ENCODE data around the gene ITPRID1. TPM values are rescaled to one million over a fixed set of nuclear protein-coding genes. Genes with fewer than 3 reads are reported as not detected.
A peak's percentile ranks its signal among the peaks of the same experiment; 100 is the strongest.

The ITPRID1 gene
- total and polyA plus RNA-seq, 2 donors from 2014 or later, result not detected

GRCh38 chr7:31475368-31475767 lies 38.5 kb upstream of the ITPRID1 start:
- DNase-seq (peak in 2 of 5 donors; percentile 21 to 38), FAIRE-seq (no peak)
- Histone ChIP-seq H3K27ac (ENCODE audit: low read depth in 2 of 2, low read length in 2 of 2) (no peak overlapping the region), H3K9me3 (ENCODE audit: control insufficient read depth in 2 of 3, insufficient read depth in 1 of 3, low read length in 3 of 3) (no peaks in the 10 kb centered on the region), H3K36me3 (ENCODE audit: control insufficient read depth in 2 of 3, insufficient read depth in 3 of 3, low read length in 3 of 3) (no peaks in the 10 kb centered on the region), H3K9ac (ENCODE audit: low read length in 3 of 3) (no peak overlapping the region), H3K4me3 (ENCODE audit: low read length in 3 of 3) (no peak overlapping the region), H3K4me1 (ENCODE audit: control insufficient read depth in 2 of 3, insufficient read depth in 2 of 3, low read depth in 1 of 3, low read length in 3 of 3) (no peaks in the 10 kb centered on the region), H3K27me3 (ENCODE audit: control insufficient read depth, insufficient read depth, low read length) (no peaks in the 10 kb centered on the region)
- no peak for TF ChIP-seq CTCF (IDR thresholded peaks at IDR 0.05; ENCODE audit: borderline replicate concordance, extremely low read depth, insufficient read depth)
- intact Hi-C loops (cut with DNase I), result no loop called here

GRCh38 chr7:31476073-31476745 lies 37.7 kb upstream of the ITPRID1 start:
- Histone ChIP-seq H3K4me1 (ENCODE audit: control insufficient read depth in 2 of 3, insufficient read depth in 2 of 3, low read depth in 1 of 3, low read length in 3 of 3) (no peaks in the 10 kb centered on the region), H3K4me3 (ENCODE audit: low read length in 3 of 3) (no peak overlapping the region), H3K36me3 (ENCODE audit: control insufficient read depth in 2 of 3, insufficient read depth in 3 of 3, low read length in 3 of 3) (no peaks in the 10 kb centered on the region), H3K27ac (ENCODE audit: low read depth in 2 of 2, low read length in 2 of 2) (no peak overlapping the region), H3K9ac (ENCODE audit: low read length in 3 of 3) (no peak overlapping the region), H3K9me3 (ENCODE audit: control insufficient read depth in 2 of 3, insufficient read depth in 1 of 3, low read length in 3 of 3) (no peaks in the 10 kb centered on the region), H3K27me3 (ENCODE audit: control insufficient read depth, insufficient read depth, low read length) (no peaks in the 10 kb centered on the region)
- TF ChIP-seq CTCF (IDR thresholded peaks at IDR 0.05; ENCODE audit: borderline replicate concordance, extremely low read depth, insufficient read depth), result no peak
- FAIRE-seq, result no peak
- DNase-seq, result no peak
- intact Hi-C loops (cut with DNase I), result no loop called here

GRCh38 chr7:31476941-31477677 lies 36.8 kb upstream of the ITPRID1 start:
- H3K9ac ChIP-seq (ENCODE audit: low read length in 3 of 3), result no peak overlapping the region
- H3K27ac ChIP-seq (ENCODE audit: low read depth in 2 of 2, low read length in 2 of 2), result no peak overlapping the region
- no peaks in the 10 kb centered on the region for H3K4me1 ChIP-seq (ENCODE audit: control insufficient read depth in 2 of 3, insufficient read depth in 2 of 3, low read depth in 1 of 3, low read length in 3 of 3)
- DNase-seq, result no peak
- FAIRE-seq, result no peak
- H3K27me3 ChIP-seq (ENCODE audit: control insufficient read depth, insufficient read depth, low read length), result no peaks in the 10 kb centered on the region
- no peaks in the 10 kb centered on the region for H3K9me3 ChIP-seq (ENCODE audit: control insufficient read depth in 2 of 3, insufficient read depth in 1 of 3, low read length in 3 of 3)
- no peak overlapping the region for H3K4me3 ChIP-seq (ENCODE audit: low read length in 3 of 3)
- H3K36me3 ChIP-seq (ENCODE audit: control insufficient read depth in 2 of 3, insufficient read depth in 3 of 3, low read length in 3 of 3), result no peaks in the 10 kb centered on the region
- intact Hi-C loops (cut with DNase I), result no loop called here
- TF ChIP-seq CTCF (IDR thresholded peaks at IDR 0.05; ENCODE audit: borderline replicate concordance, extremely low read depth, insufficient read depth), result no peak
